Lung (tissue), 12 donors: ENCODE data around the gene OFD1. TPM values are rescaled to one million over a fixed set of nuclear protein-coding genes. Genes with fewer than 3 reads are reported as not detected.

Experiments used
- ATAC-seq: fragments of 200-7000 bp; cut with Tn5 transposase; one replicate; pipeline ENCODE4 v1.9.1; 2020; ENCODE audit warnings: moderate number of reproducible peaks; ENCODE audit not compliant: insufficient read depth, low FRiP score
- DNase-seq, 3 donors: peaks; one replicate each; pipeline ENCODE4 v3.0.0-alpha.2; 2013 to 2017
- H3K27ac ChIP-seq, 2 donors: one replicate each; pipeline ENCODE4 v1.5.1; 2013; ENCODE audit warnings: mild to moderate bottlenecking in 2 of 2, moderate library complexity in 2 of 2, control low read depth in 1 of 2, inconsistent platforms in 1 of 2, low read depth in 1 of 2, low read length in 1 of 2
- H3K27me3 ChIP-seq, 3 donors: one replicate each; pipeline ENCODE4 v1.5.1; 2013; ENCODE audit warnings: low read length in 2 of 3; ENCODE audit not compliant: control insufficient read depth in 3 of 3, insufficient read depth in 3 of 3
- H3K36me3 ChIP-seq, 4 donors: one replicate each; pipeline ENCODE4 v1.5.1; 2013; ENCODE audit warnings: low read length in 4 of 4, mild to moderate bottlenecking in 1 of 4, moderate library complexity in 1 of 4; ENCODE audit not compliant: control insufficient read depth in 4 of 4, insufficient read depth in 4 of 4
- H3K4me1 ChIP-seq, 5 donors: one replicate each; pipeline ENCODE4 v1.5.1; 2013; ENCODE audit warnings: low read length in 5 of 5, mild to moderate bottlenecking in 2 of 5, moderate library complexity in 1 of 5; ENCODE audit not compliant: control insufficient read depth in 5 of 5, insufficient read depth in 5 of 5
- H3K4me3 ChIP-seq: one replicate; pipeline ENCODE4 v1.5.1; 2013; ENCODE audit warnings: mild to moderate bottlenecking, control low read depth, moderate library complexity
- H3K9ac ChIP-seq, 2 donors: one replicate each; pipeline ENCODE4 v1.5.1; 2013; ENCODE audit warnings: low read length in 2 of 2, control low read depth in 1 of 2; ENCODE audit not compliant: insufficient read depth in 1 of 2
- H3K9me3 ChIP-seq, 4 donors: one replicate each; pipeline ENCODE4 v1.5.1; 2013; ENCODE audit warnings: low read length in 3 of 4, mild to moderate bottlenecking in 1 of 4, moderate library complexity in 1 of 4; ENCODE audit not compliant: control insufficient read depth in 4 of 4, insufficient read depth in 3 of 4
- WGBS, 2 donors: extraction: QIAGEN DNeasy Blood & Tissue Kit; methylation state at CpG; one replicate each; pipeline ENCODE4 v1.1.7; 2013; 5-methylcytosine and 5-hydroxymethylcytosine counted together
- polyA plus RNA-seq, 2 donors: library from polyadenylated mRNA; stranded (reverse); fragments of 200-250 nt; gene quantifications; one replicate each; pipeline ENCODE4 v1.2.1, GENCODE V29; 2013
- total RNA-seq, 2 donors: library from RNA; depleted of rRNA in 1 of 2; stranded (reverse); fragments of >200 nt in 1 of 2; gene quantifications; one replicate each; pipeline ENCODE4 v1.2.1, GENCODE V29; 2014 to 2021
- TF ChIP-seq, protein P1 (sequence below): IDR thresholded peaks from 2 replicates; pipeline ENCODE4 v1.5.1; 2012; ENCODE audit warnings: mild to moderate bottlenecking; ENCODE audit errors: control extremely low read depth, extremely low read depth
- donor health status: control.
- donor health status: control.
- donor health status: Bipolar disorder and iron deficiency.
- donor health status: healthy.
- donor health status: DM: yes; HTN: yes; CAD: no.

Gene OFD1
- total and polyA plus RNA-seq, 4 donors = 10.3 to 65.8 (median 34.6) TPM

DNA sequence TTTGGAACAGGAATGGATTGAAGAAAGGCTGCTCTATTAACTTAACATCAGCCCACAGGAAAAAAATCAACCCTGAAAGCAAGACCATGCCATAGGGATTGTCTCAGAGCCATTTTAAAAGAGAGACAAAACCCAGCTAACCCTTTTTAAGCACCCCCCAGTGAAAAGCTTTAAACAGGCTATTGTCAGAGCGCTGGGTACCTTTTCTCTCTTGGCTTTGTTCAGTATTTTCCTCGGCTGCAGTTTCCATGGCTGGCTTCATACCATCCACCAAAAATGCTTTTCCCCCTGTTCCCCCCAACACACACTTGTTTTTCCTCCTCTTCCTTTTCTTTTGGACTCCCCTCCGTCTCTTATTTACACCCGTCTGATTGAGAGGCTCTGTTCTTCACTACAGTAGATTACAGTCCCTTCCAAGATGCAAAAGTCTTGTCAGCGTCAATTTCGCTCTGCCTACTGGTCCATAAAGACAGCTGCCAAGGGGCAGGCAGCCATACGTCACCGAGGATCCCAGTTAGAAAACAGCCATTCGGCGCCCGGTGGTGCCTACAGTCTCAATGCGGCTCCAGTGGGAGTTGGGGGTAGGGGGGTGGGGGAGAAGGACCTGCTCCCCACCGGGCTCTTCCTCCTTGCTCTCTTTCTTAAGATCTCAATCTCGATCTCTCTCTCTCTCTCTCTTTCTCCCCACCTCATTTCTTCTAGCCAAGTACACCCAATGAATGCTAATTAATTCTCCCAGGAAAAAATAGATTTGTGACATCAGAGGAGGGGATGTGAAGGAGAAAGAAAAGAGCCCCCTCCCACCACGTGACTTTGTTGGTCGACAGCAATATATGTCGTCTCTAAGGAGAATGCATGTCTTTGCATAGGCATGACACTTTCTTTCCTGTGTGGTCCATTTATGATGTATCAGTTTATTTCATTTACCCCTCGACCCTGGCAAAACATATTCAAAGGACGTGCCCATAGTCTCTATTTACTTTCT is 82.4 kb downstream of the OFD1 start, which contains the start of gene GPM6B:
TSS of gene GPM6B (minus strand) at position 451 of the 985 bp plus-strand sequence. CDS start at position 262, 189 bp downstream.
- H3K27ac ChIP-seq = no peak within 1 kb of the TSS
- no peak within 1 kb of the TSS for H3K9ac ChIP-seq
- TF ChIP-seq, protein P1, sequence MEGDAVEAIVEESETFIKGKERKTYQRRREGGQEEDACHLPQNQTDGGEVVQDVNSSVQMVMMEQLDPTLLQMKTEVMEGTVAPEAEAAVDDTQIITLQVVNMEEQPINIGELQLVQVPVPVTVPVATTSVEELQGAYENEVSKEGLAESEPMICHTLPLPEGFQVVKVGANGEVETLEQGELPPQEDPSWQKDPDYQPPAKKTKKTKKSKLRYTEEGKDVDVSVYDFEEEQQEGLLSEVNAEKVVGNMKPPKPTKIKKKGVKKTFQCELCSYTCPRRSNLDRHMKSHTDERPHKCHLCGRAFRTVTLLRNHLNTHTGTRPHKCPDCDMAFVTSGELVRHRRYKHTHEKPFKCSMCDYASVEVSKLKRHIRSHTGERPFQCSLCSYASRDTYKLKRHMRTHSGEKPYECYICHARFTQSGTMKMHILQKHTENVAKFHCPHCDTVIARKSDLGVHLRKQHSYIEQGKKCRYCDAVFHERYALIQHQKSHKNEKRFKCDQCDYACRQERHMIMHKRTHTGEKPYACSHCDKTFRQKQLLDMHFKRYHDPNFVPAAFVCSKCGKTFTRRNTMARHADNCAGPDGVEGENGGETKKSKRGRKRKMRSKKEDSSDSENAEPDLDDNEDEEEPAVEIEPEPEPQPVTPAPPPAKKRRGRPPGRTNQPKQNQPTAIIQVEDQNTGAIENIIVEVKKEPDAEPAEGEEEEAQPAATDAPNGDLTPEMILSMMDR = no peak
- no peak within 1 kb of the TSS for H3K4me3 ChIP-seq
- no peaks in the 10 kb centered on the region for H3K36me3 ChIP-seq
- 33 to 64% methylated on average over 18 to 19 of the region's 19 CpGs for WGBS, 2 donors
- ATAC-seq (no peak), DNase-seq (peak in 2 of 3 donors; percentile 13 to 23)
- no peaks in the 10 kb centered on the region for H3K9me3 ChIP-seq
- peaks cover 0 to 68% (median 29%) of the 10 kb centered on the region in 3 donors for H3K27me3 ChIP-seq
- H3K4me1 ChIP-seq = no peaks in the 10 kb centered on the region

Other genes starting within 250 kb of the OFD1 start
- gene EGFL6, start 165.1 kb upstream of the OFD1 start, total RNA-seq = 10 to 100 TPM in 1 of 2 donors, 1 to 10 TPM in 1; 6.3 to 58.7 TPM
- 10 to 100 TPM in 1 of 2 donors, 1 to 10 TPM in 1; 5.4 to 22.3 TPM for gene EGFL6, start 165.1 kb upstream of the OFD1 start, polyA plus RNA-seq
- 1 to 10 TPM; 3.2 to 6.7 TPM for gene TCEANC, start 81.6 kb upstream of the OFD1 start, total RNA-seq
- gene TCEANC, start 81.6 kb upstream of the OFD1 start, polyA plus RNA-seq = 1 to 10 TPM in 1 of 2 donors, under 1 TPM in 1; 0.94 to 2.2 TPM
- 10 to 100 TPM; 21.2 to 38.4 TPM for gene RAB9A, start 45.6 kb upstream of the OFD1 start, total RNA-seq
- 10 to 100 TPM; 21.9 to 23.6 TPM for gene RAB9A, start 45.6 kb upstream of the OFD1 start, polyA plus RNA-seq
- gene TRAPPC2, start 128 bp upstream of the OFD1 start, total RNA-seq = 10 to 100 TPM; 13.2 to 32.6 TPM
- gene TRAPPC2, start 128 bp upstream of the OFD1 start, polyA plus RNA-seq = 1 to 10 TPM; 4.7 to 7.8 TPM
- 10 to 100 TPM; 13.4 to 18.0 TPM for gene GPM6B, start 82.3 kb downstream of the OFD1 start, total RNA-seq
- gene GPM6B, start 82.3 kb downstream of the OFD1 start, polyA plus RNA-seq = 1 to 10 TPM; 3.9 to 5.5 TPM